ENCODE measurements around the gene KMT2E. TPM values are rescaled to one million over a fixed set of nuclear protein-coding genes. Genes with fewer than 3 reads are reported as not detected.

KMT2E gene
- total RNA-seq, 2 experiments from 2014 or later = 94.4 to 99.3 TPM

GRCh38 chr7:105105579-105105978, 91.6 kb downstream of the KMT2E start:
- peak overlapping the region; percentile 88 for H3K27ac Mint-ChIP-seq

DNA sequence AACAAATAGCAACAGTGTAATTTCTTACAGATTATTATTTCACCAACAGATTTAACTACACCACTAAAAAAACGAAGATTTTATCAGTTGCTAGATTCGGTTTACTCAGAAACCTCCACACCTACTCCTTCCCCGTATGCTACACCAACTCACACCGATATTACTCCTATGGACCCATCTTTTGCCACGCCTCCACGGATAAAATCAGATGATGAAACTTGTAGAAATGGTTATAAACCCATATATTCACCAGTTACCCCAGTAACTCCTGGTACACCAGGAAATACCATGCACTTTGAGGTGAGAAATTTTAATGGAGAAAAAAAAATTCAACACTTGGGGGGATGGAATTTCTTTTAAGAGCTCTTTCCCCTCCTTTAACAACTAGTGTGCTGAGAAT, 92.5 kb downstream of the KMT2E start:
- ATAC-seq = peak; percentile 62
- peaks cover 21% of the 10 kb centered on the region for H3K4me1 Mint-ChIP-seq
- H3K36me3 Mint-ChIP-seq (ENCODE audit: low read depth) = peaks cover 63% of the 10 kb centered on the region
- H3K4me3 Mint-ChIP-seq = no peak overlapping the region
- POLR2A ChIA-PET = no interaction called here
- H3K9me3 Mint-ChIP-seq (ENCODE audit: low read depth) = no peaks in the 10 kb centered on the region
- CTCF ChIA-PET = interaction anchor here (2.1 kb wide), 1 partner anchor 125 kb away, joined by 8 read pairs; no protein-coding TSS in a partner anchor
- intact Hi-C loops (cut with DNase I, micrococcal nuclease) = no loop called here
- H3K27me3 Mint-ChIP-seq = no peaks in the 10 kb centered on the region
- DNase-seq = no peak
- H3K27ac Mint-ChIP-seq = peak overlapping the region; percentile 88

More at GRCh38 chr7:105105579-105105978, 91.6 kb downstream of the KMT2E start:
- no peak for DNase-seq
- POLR2A ChIA-PET = no interaction called here
- Mint-ChIP-seq H3K4me3 (no peak overlapping the region), H3K9me3 (ENCODE audit: low read depth) (no peaks in the 10 kb centered on the region), H3K4me1 (peaks cover 29% of the 10 kb centered on the region), H3K27me3 (no peaks in the 10 kb centered on the region), H3K36me3 (ENCODE audit: low read depth) (peaks cover 61% of the 10 kb centered on the region)
- ATAC-seq = no peak
- intact Hi-C loops (cut with DNase I, micrococcal nuclease) = no loop called here
- CTCF ChIA-PET = interaction anchor here (0.6 to 2.1 kb wide), 2 partner anchors 8 to 124 kb away, joined by 3 to 8 read pairs; no protein-coding TSS in a partner anchor

GRCh38 chr7:105107458-105107857, 93.5 kb downstream of the KMT2E start:
- Mint-ChIP-seq H3K36me3 (ENCODE audit: low read depth) (peaks cover 70% of the 10 kb centered on the region), H3K4me1 (peaks cover 26% of the 10 kb centered on the region), H3K9me3 (ENCODE audit: low read depth) (no peaks in the 10 kb centered on the region), H3K27me3 (no peaks in the 10 kb centered on the region), H3K4me3 (no peak overlapping the region), H3K27ac (peak overlapping the region; percentile 25)
- intact Hi-C loops (cut with DNase I, micrococcal nuclease) = no loop called here
- ChIA-PET POLR2A (no interaction called here), CTCF (no interaction called here)
- DNase-seq (no peak), ATAC-seq (no peak)

- Mint-ChIP-seq H3K4me3 (no peak overlapping the region), H3K36me3 (ENCODE audit: low read depth) (peaks cover 69% of the 10 kb centered on the region), H3K27ac (peak overlapping the region; percentile 69), H3K27me3 (no peaks in the 10 kb centered on the region), H3K4me1 (peaks cover 10% of the 10 kb centered on the region), H3K9me3 (ENCODE audit: low read depth) (no peaks in the 10 kb centered on the region)
- intact Hi-C loops (cut with DNase I, micrococcal nuclease) = no loop called here
- ChIA-PET POLR2A (interaction anchor here (0.6 kb wide), 2 partner anchors 9 to 229 kb away, joined by 3 to 6 read pairs; no protein-coding TSS in a partner anchor), CTCF (interaction anchor here (0.7 to 1.0 kb wide), 2 partner anchors 24 to 140 kb away, joined by 3 read pairs; no protein-coding TSS in a partner anchor)
- DNase-seq = no peak
- peak; percentile 30 for ATAC-seq
Observed at GRCh38 chr7:105112440-105113418, 98.7 kb downstream of the KMT2E start.

GRCh38 chr7:105118612-105119600, 104.9 kb downstream of the KMT2E start:
- no peaks in the 10 kb centered on the region for H3K27me3 Mint-ChIP-seq
- DNase-seq = no peak
- peak; percentile 24 for ATAC-seq
- H3K4me3 Mint-ChIP-seq = no peak overlapping the region
- H3K9me3 Mint-ChIP-seq (ENCODE audit: low read depth) = no peaks in the 10 kb centered on the region
- ChIA-PET POLR2A (no interaction called here), CTCF (interaction anchor here (1.2 to 2.1 kb wide), 2 partner anchors 10 to 64 kb away, joined by 4 to 7 read pairs; no protein-coding TSS in a partner anchor)
- H3K27ac Mint-ChIP-seq = peak overlapping the region; percentile 58
- intact Hi-C loops (cut with DNase I, micrococcal nuclease) = loop anchor here in 1 of 2 experiments (5.0 kb wide), 1 partner anchor 197 kb away; no protein-coding TSS in a partner anchor
- peaks cover 30% of the 10 kb centered on the region for H3K4me1 Mint-ChIP-seq
- peaks cover 36% of the 10 kb centered on the region for H3K36me3 Mint-ChIP-seq (ENCODE audit: low read depth)

GRCh38 chr7:105122619-105123018, 108.6 kb downstream of the KMT2E start:
- peaks cover 49% of the 10 kb centered on the region for H3K4me1 Mint-ChIP-seq
- ATAC-seq = no peak

DNA sequence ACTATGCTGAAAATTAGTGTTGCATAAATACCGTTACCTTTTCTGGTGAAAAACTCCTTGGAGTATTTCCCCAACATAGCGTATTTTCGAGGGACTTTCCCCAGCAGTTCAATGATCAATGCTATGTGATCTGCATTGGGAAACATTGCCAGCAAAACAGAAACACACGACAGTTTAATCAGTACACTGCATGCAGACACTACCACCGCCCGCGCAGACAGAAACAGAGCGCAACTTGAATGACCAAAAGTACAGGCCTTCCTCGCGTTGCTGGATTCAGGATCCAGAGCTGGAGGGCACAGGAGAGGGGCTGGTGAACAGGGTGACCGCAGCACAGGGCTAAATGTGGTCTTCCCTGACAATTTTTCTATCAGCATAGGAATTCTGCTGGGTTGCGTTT, 111.7 kb downstream of the KMT2E start:
- ChIA-PET POLR2A (interaction anchor here (0.6 kb wide), 1 partner anchor 35 kb away, joined by 3 read pairs; no protein-coding TSS in a partner anchor), CTCF (no interaction called here)

More at GRCh38 chr7:105122619-105123018, 108.6 kb downstream of the KMT2E start:
- H3K27me3 Mint-ChIP-seq = no peaks in the 10 kb centered on the region
- POLR2A ChIA-PET = interaction anchor here (0.6 kb wide), 2 partner anchors 328 to 731 kb away, joined by 6 to 7 read pairs; no protein-coding TSS in a partner anchor
- no peaks in the 10 kb centered on the region for H3K9me3 Mint-ChIP-seq (ENCODE audit: low read depth)
- intact Hi-C loops (cut with DNase I, micrococcal nuclease) = loop anchor here in 1 of 2 experiments (10.0 kb wide), 1 partner anchor 462 kb away; the partner anchor contains the start of gene EFCAB10
- no peak for DNase-seq
- H3K4me3 Mint-ChIP-seq = no peak overlapping the region
- CTCF ChIA-PET = interaction anchor here (1.0 to 1.1 kb wide), 2 partner anchors 17 to 239 kb away, joined by 3 to 4 read pairs; no protein-coding TSS in a partner anchor
- peak overlapping the region; percentile 49 for H3K27ac Mint-ChIP-seq
- peaks cover 22% of the 10 kb centered on the region for H3K36me3 Mint-ChIP-seq (ENCODE audit: low read depth)

DNA sequence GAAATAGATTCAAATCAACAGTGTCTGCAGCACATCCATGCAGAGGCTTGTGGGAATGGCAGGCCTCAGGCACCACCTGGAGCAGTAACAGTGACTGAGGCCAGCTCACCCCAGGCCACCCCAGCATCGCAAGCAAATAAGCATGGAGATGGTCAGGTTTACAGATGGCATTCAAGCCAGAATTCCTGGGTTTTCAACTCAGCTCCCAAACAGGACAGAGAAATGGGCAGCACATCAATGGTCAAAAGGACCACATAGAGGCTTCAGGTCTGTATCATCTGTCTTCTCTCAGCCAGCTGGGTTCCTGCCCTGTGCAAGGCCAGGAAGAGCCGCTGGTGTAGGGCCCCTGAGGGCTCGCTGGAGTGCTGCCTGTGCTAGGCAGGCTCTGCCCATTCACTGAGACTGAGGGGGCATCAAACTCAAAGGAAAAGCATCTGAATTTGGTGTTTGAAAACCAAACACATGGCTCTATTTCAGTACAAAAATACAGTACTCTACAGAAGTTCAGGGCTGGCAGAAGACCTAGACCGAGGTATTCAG, 112.5 kb downstream of the KMT2E start:
- Mint-ChIP-seq H3K36me3 (ENCODE audit: low read depth) (peaks cover 18% of the 10 kb centered on the region), H3K4me1 (peaks cover 42% of the 10 kb centered on the region), H3K27me3 (no peaks in the 10 kb centered on the region), H3K9me3 (ENCODE audit: low read depth) (no peaks in the 10 kb centered on the region), H3K27ac (peak overlapping the region; percentile 27), H3K4me3 (no peak overlapping the region)
- ChIA-PET POLR2A (interaction anchor here (0.6 kb wide), 1 partner anchor 36 kb away, joined by 3 read pairs; no protein-coding TSS in a partner anchor), CTCF (interaction anchor here (2.1 kb wide), 1 partner anchor 11 kb away, joined by 6 read pairs; no protein-coding TSS in a partner anchor)
- ATAC-seq (peak; percentile 28), DNase-seq (no peak)
- intact Hi-C loops (cut with DNase I, micrococcal nuclease) = loop anchor here in 1 of 2 experiments (10.0 kb wide), 1 partner anchor 458 kb away; the partner anchor contains the start of gene EFCAB10

More for the DNA sequence above, 111.7 kb downstream of the KMT2E start:
- intact Hi-C loops (cut with DNase I, micrococcal nuclease) = loop anchor here in 1 of 2 experiments (10.0 kb wide), 1 partner anchor 459 kb away; the partner anchor contains the start of gene EFCAB10
- Mint-ChIP-seq H3K4me1 (peaks cover 38% of the 10 kb centered on the region), H3K9me3 (ENCODE audit: low read depth) (no peaks in the 10 kb centered on the region), H3K27ac (no peak overlapping the region), H3K4me3 (no peak overlapping the region), H3K36me3 (ENCODE audit: low read depth) (peaks cover 24% of the 10 kb centered on the region), H3K27me3 (no peaks in the 10 kb centered on the region)
- ATAC-seq (no peak), DNase-seq (no peak)

DNA sequence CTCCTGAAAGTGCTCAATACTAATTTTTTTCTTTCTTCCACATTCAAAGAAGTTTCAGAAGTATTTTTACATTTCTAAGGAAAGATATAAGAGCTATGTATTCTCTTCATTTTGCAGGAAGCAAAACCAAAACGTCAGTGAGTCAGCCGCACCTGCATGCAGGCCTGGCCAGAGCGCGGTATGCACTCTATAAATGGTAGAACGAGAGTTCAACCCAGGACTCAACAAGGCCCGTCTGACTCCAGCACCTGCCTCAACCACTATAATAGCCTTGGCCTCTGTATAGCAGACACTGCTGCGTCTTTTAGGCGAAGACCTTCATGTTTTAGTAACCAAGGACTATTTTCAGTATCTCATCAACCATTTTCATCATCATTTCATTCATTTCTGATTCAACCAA, 113.2 kb downstream of the KMT2E start:
- ChIA-PET POLR2A (no interaction called here), CTCF (interaction anchor here (2.1 kb wide), 1 partner anchor 10 kb away, joined by 6 read pairs; no protein-coding TSS in a partner anchor)
- intact Hi-C loops (cut with DNase I, micrococcal nuclease) = loop anchor here in 1 of 2 experiments (10.0 kb wide), 1 partner anchor 458 kb away; the partner anchor contains the start of gene EFCAB10
- DNase-seq (peak; percentile 47), ATAC-seq (peak; percentile 59)
- Mint-ChIP-seq H3K4me1 (peaks cover 44% of the 10 kb centered on the region), H3K27me3 (no peaks in the 10 kb centered on the region), H3K9me3 (ENCODE audit: low read depth) (no peaks in the 10 kb centered on the region), H3K36me3 (ENCODE audit: low read depth) (peaks cover 21% of the 10 kb centered on the region), H3K4me3 (no peak overlapping the region), H3K27ac (peak overlapping the region; percentile 66)

- H3K27ac Mint-ChIP-seq = no peak overlapping the region
- H3K9me3 Mint-ChIP-seq (ENCODE audit: low read depth) = no peaks in the 10 kb centered on the region
- no peaks in the 10 kb centered on the region for H3K27me3 Mint-ChIP-seq
- ATAC-seq = no peak
- POLR2A ChIA-PET = no interaction called here
- DNase-seq = no peak
- CTCF ChIA-PET = interaction anchor here (0.8 to 1.5 kb wide), 4 partner anchors 9 to 283 kb away, joined by 3 to 6 read pairs (median 4); no protein-coding TSS in a partner anchor
- H3K36me3 Mint-ChIP-seq (ENCODE audit: low read depth) = peaks cover 20% of the 10 kb centered on the region
- no peak overlapping the region for H3K4me3 Mint-ChIP-seq
- H3K4me1 Mint-ChIP-seq = peaks cover 42% of the 10 kb centered on the region
- intact Hi-C loops (cut with DNase I, micrococcal nuclease) = loop anchor here in 1 of 2 experiments (5.0 kb wide), 2 partner anchors 208 to 248 kb away; no protein-coding TSS in a partner anchor
Observed at GRCh38 chr7:105130048-105130447, 116.0 kb downstream of the KMT2E start.

All from activated CD4-positive, alpha-beta T cell treated with anti-CD3 and anti-CD28 coated beads for 36 hours (primary cell).